ENCODE data around the gene TSSK2.
A peak's percentile ranks its signal among the peaks of the same experiment; 100 is the strongest.

Gene TSSK2

DNA sequence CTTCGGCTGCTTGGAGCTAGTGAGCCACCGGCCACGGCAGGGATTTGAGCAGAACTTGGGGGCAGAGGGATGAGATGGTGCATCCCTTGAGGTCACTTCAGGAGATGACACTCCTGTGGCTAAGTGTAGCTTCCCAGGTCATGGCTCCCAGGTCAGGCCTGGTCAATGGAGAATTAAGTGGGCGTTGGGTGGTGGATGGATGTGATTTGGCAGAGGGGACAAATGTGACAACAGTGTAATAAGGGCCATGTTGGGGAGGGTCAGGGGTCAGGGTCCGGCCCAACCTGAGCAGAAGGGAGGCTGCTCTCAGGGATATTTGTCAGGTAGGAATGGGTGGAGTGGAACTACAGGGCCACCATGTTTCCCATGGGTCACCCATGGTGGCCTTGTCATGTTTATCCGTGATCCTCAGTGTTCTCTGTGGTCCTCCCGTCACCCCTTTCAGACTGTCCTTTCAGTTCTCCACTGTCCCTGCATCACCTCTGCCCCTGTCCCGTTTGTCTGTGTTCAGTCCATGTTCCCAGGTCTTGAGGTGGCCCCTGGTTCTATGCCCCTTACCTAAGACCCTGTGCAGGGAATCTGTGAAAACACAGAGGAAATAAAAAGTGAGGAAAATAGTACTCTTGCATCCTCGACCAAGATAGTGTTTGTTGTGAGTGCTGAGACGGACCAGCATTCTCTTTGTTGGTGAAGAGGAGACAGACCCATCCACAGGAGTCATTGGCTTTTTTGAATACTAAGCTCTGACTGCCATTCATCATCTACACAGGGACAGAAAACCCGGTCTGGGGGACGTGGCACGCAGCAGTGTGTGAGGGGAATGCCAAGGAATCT is 41.3 kb downstream of the TSSK2 start:
- no peak for DNase-seq

DNA sequence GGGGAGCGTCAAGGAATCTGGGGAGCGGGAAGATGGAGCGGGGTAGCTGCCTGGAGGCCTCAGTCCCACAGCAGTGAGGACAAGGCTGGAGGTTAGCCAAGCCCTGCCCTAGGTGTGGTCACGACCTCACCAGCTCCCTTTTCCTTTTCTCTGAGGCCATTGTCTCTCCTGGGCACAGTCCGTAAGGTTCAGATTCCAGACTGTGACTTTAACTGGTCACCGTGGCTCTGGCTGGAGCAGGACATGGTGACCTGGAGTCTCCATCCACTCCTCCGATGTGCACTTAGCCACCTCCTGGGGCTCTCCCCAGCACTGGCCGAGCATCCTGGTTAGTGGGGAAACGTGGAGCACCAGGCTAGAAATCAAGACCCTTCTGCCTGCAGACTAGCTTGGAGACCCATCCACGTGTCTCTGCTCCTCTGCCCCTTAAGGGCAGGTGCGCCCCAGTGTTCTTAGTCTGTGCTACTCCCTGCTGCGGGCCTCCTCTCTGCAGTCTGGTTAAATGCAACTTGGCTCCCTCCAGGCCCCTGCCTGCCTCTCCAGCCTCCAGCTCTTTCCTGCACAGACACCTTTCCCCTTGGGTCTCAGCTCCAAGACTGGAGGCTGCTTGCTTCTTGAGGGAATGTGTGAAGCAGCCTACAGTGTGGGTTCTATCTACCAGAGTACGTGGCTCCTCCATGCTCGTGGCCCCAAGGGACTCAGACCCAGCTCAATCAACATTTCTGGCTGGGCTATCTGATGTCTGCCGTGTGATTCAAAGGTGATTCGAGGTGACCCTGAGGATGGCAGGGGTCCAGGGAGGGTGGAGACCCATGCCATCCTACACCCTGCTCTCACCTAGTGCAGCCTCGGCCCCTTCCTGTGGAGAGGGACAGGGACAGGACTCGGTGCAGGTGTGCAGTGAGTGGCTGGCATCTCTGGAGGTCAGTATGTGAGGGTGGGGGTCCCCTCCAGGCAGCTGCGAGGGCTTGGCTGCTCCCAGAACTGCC is 42.2 kb downstream of the TSSK2 start:
- no peak for DNase-seq

DNA sequence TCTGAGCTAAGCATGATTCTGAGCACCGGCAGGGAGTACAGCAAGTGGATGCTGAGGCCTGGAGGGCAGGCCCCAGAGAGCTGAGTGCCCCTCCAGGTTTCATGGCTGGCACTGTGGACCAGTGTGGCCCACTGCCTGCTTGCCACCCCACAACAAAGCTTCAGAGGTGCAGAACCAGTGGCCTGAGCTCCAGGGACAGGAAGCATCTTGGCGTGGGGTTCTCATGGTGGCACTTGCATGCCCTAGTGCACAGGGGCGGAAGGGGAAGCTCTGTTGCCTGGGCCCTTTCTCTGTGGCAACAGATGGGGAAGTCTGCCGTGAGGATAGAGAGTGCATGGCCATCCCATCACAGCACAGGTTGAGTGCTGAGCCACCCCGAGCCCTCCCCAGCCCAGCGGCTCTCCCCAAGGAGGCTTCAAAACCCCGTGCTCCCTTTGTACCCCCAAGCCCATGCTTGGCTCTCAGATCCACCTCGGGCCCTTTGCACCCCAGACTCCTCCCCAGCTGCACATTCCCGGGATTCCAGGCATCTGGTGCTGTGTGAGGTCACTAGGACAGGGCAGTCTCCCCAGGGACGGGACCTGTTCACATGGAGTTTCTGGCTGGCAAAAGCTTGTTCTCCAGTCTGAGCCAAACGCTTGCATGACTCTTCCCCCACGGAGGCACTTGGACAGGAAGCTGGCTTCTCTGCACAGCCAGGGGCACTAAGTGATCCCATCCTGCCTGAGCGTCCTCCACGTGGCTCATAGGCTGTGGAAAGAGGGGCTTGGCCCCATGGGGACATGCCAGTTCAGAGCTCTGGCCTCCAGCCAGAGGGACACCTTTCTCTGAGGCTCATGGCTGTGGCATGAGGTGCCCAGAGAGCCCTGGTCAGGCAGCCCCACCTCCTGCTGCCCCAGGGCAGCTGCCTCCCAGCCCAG is 43.3 kb downstream of the TSSK2 start:
- no peak for DNase-seq

DNA sequence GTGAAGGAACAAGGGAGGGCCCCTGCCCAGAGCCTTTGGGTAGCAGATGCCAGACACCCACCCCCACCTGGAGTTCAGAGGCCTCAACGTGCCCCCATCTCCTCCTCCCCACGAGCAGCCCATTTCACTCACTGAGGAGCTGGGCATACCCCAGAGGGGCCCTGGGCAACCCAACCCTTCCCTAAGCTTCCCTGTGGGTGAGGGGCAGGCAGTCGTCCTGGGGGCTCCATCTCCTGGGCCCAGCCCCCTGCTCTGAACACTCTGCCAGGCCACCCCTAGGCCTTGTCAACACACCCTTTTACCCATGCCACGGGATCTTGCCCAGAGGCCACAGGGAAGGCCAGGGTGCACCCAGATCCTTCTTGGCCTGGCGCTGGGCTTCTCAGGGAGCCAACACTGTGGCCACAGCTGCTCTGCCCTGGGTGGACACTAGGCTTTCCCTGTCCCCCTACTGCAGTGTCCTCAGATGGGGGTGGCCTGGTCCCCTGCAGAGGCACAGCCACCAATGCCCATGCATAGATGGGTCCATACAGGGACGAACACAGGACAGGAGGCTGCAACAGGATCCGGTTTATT is 44.0 kb downstream of the TSSK2 start:
- no peak for DNase-seq

DNA sequence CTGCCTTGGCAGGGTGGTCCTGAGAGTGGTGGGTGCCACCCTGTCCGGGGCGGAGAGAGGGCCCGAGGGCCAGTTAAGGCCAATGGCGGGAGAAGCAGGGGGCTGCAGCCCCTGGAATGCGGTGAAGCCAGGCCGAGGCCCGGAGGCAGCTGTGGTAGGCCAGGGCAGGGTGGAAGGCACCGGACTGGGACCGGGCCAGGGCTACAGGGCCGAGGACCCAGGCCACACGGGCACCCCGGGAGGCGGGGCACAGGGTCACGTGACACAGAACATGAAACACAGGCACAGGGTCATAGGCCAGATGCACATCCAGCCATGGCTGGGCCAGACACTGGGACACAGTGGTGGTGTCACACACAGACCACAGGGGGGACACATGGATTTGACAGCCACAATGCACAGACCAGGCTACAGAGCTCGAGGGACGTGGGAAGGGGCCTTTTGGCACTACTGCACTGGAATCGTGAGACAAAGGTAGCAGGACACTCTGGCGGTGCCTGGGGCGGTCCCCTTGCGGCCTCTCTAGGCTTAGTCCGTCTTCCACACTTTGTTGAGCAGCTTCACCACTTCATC is 44.6 kb downstream of the TSSK2 start:
- no peak for DNase-seq

DNA sequence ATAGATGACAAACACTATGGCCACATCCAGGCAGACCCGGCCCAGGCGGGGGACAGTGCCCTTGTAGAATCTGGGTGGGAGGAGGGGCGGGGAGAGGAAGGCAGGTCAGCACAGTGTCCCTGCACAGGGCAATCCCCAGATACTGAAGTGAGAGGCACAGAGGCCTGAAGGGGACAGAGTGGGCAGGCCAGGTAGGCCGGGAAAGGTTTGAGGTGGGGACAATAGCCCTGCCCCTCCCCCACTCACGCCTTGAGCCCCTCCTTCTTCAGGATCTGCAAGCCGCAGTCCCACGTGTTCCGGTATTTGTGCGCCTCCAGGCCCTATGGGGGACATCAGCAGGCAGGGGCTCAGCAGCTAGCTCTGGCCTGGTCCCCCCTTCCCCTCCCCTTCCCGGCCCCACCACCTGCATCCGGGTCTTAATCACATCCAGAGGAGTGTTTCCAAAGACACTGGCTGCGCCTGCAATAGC is 45.1 kb downstream of the TSSK2 start:
- DNase-seq = no peak

DNA sequence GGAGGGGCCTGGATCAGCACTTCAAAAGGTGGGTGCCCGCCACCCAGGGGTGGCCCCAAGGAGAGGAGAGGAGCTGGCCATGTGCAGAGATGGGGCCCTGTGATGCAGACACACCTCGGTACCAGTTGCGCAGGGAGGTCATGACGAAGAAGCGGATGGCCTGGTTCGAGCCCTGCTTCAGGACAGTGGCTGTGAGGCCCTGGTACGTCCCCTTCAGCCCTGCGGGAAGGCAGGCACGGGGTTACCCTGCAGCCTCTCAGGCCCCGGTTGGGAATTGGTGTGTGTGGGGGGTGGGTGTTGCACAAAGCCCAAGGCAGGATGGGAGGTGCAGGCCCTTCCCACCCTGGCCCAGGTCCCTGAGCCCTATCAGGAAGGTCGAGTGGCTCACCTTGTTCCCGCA is 45.6 kb downstream of the TSSK2 start:
- DNase-seq = no peak

DNA sequence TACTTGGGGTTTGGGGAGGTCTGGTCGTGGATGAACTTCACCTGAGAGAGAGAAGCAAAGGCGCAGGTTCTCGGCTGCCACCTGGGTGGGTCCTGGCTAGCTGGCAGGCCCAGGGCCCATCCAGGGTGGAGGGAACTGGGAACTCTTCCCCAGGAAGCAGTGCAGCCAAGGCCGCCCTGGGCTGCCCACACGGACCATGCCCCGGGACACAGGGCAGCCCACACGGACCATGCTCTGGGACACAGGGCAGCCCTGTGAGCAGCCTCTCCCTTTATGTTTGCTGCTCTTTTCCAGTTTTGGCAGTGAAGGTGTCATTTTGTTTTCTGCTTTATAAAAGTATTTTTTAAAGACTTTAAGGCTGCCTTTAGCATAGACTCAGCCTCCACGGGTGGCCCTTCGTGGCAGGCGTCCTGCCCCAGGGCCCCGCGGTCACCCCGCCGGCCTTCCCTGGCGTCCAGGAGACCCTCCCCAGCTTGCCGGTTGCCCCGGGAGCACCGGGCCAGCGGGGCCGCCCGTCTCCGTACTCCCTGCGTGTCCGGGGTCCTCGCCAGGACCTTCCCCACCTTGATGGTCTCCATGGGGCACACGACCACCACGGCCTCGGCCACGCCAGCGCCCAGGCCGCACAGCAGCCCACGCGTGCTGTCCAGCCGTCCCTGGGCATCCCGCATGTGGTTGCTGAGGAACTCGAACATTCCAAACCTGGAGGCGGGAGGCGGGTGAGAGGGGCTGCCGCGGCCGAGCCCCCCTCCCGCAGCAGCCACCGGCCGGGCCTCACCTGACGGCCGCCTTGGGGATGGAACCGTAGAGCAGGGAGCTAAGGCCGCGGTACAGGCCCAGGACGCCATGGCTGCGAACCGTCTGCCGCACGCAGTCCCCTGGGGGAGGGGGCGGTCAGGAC is 46.3 kb downstream of the TSSK2 start:
- no peak for DNase-seq

DNA sequence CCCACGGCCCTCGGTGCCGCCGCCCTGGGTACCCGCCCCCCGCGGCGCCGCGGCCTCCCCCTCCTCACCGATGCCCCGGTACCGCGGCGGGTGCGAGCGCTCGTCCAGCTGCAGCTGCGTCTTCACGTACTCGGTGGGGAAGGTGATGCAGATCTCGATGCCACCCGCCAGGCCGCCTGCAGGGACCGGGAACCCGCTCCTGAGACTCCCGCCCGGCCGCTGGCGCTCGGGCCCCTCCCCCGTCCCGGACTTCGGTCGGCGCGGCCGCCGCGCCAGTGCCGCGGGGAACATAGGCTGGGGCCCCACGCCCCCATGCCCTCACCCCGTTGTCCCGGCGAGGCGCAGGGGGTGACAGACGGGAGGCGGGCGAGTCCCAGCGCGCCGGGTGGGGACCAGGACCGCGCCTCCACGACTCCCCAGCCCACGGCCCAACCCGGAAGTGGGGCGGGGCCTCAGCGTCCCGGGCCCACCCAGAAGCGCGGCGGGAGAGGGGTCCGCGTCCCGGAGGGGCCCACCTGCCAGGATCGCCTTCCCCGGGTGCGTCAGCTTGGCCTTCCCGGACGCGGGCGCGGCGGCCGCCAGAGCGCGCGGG is 47.1 kb downstream of the TSSK2 start:
- no peak for DNase-seq

DNA sequence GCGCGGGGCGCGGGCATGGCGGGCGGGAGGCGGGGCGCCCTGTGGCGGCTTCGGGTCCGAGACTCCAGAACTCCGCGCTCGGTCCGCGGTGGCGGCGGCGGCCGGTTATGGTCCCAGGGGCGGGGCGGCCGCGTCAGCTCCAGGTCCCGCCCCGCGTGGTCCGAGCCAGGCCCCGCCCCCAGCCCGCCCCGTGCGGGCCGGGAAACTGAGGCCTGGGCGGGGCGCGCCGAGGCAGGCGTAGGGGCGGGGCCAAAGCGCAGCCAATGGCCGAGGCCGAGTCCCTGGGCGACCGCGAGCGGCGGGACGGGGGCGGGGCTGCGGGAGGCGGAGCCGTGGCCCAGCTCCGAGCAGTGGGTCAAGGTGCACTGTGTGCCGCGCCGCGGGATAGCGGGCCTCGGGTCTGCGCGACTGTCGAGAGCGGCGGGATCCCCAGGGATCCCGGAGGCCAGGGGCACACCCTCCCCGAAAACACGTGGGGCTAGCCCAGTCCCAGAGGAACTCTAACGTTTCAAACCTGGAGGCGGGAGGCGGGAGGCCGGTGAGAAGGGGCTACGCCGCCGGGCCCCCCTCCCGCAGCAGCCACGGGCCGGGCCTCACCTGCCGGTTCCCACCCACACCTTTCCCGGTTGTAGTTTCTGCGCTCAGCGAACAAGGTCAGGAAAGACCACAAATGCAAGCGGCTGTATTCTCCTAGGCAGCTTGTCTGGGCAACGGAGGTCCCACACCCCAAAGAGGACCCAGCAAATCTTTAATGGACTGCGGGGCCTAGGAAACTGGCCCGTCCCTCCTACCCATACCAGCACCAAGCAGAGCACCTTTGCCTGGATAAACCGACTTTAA is 47.8 kb downstream of the TSSK2 start, which contains the start of gene SLC25A1:
Gene SLC25A1 (minus strand): TSS at position 80 of the 840 bp plus-strand sequence. CDS start 63 bp downstream, at position 17.
- DNase-seq = peak; percentile 55

DNA sequence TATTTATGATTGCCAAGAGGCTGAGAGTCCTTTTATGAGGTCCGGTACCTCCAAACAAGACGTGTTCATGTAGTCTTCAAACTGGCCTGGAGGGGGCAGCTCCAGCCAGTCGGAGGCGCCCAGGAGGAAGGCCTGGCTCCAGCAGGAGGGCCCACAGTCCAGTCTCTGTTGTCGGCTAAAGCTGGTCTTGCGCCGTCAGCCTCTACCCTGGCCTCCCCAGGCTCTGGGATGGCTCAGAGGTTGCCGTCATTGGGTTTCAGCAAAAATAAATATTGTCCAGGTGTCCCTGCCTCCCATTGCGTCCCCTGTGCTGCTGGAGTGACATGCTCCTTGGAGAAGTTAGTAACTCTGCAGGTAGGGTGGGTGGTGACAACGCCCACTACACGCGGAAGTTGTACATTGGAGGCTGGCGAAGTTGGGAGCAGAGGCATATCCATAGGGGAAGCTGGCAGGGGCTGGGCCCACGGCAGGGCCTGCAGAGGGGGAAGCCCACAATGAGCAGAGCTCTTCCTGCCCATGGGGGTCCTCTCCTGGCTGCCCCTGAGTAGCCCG is 48.5 kb downstream of the TSSK2 start:
- DNase-seq = peak; percentile 6

DNA sequence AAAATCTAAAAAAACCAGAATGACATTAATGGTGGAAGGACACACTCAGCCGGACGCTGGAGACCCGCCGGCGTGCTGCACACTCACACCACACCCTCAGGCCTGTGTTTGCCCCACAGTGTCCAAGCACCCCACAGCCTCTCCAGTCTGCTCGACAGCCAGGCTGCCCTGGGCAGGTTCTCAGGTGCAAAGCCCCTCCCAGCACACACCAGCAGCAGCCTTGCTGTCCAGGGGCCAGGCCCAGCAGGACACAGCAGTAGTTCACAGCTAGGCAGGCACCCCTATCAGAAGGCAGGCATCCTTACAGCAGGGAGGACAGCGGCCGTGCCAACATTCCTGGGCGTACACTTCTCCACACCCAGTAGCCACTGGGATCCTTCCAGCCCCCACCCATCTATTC is 49.1 kb downstream of the TSSK2 start:
- DNase-seq = no peak

DNA sequence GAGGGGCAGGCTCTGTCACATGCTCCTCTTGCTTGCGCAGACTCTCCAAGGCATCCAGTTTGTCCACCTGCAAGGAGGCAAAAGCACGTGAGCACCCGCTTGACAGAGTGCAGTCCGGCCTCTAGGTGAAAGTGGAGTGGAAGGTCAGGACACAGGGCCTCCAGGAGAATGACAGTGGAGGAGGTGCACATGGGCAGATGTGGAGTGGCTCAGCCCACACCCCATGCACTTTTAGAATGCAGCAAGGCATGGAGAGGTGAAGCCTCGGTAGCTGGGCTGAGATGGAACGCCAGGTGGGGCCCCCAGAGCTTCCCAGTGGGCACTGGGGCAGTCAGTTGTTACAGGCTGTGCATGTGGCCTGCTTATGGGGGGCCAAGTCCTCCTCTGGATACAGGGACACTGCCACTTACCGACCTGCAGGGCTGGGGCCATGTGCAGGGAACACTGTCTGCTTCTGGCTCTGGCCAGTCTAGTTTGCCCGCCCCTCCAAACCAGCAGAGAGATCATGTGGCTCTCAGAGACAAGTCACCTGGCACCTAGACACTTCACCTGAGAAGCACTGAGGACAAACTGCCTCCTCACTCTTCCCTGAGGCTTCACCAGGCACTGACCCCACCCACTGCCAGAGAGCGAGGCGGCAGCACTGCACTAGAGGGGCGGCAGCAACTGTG is 49.8 kb downstream of the TSSK2 start:
- no peak for DNase-seq

DNA sequence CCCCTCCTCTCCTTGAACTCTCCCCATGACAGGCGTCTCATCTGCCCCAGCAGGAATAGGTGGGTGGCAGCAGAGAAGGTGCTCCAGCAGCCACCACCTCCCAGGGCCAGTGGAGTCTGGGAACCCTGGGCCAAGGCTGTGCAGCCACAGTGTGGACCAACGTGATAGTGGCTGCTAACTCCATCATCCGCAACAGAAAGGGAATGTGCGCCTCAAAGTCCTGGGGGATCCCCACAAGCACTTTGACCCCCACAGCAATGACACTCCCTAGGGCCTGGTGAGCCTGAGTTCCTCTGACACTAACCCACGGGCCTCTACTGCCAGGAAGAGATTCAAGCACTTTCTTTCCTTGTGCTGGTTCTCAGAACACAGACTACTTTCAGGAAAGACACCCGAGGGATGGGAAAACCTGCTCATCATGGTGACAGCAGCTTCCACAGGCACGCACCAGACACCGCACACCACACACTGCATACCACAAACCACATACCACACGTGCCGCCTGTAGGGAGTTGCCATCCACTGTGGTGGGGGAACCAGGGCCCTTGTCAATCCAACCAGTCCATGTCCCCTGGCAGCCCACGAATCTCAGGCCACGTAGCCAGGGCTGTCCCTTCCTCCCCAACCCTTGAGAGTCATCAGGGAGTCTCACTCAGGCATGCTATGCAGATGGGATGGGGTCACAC is 50.8 kb downstream of the TSSK2 start:
- DNase-seq = no peak

Data from NCI-H2107 (cell line).